Neural progenitor cell (in vitro differentiated cells): ENCODE measurements around the gene MYBPH. TPM values are rescaled to one million over a fixed set of nuclear protein-coding genes. Genes with fewer than 3 reads are reported as not detected.

ENCODE experiments used
- DNase-seq: peaks from one replicate; pipeline ENCODE4 v3.0.0-alpha.2; 2016; ENCODE audit warnings: low spot score
- H2AFZ ChIP-seq: fragments of 200-600 bp; sonication (generic); replicated peaks from 2 replicates; pipeline ENCODE4 v1.6.1; 2016; ENCODE audit warnings: antibody characterized with exemption
- H3F3A ChIP-seq: fragments of 200-600 bp; sonication (generic); 2 replicates; pipeline ENCODE4 v1.6.1; 2016; ENCODE audit warnings: antibody characterized with exemption, low read depth
- H3K27ac ChIP-seq: fragments of 200-600 bp; sonication (generic); 2 replicates; pipeline ENCODE4 v1.5.1; 2016; ENCODE audit warnings: mild to moderate bottlenecking
- H3K27me3 ChIP-seq: fragments of 200-600 bp; sonication (generic); 2 replicates; pipeline ENCODE4 v1.6.1; 2016; ENCODE audit warnings: mild to moderate bottlenecking, moderate library complexity
- H3K36me3 ChIP-seq: fragments of 200-600 bp; sonication (generic); 2 replicates; pipeline ENCODE4 v1.5.1; 2016
- H3K4me1 ChIP-seq: fragments of 200-600 bp; sonication (generic); 2 replicates; pipeline ENCODE4 v1.6.1; 2016; ENCODE audit warnings: mixed run types
- H3K4me2 ChIP-seq: fragments of 200-600 bp; sonication (generic); 2 replicates; pipeline ENCODE4 v1.6.1; 2016
- H3K4me3 ChIP-seq: fragments of 200-600 bp; sonication (generic); 2 replicates; pipeline ENCODE4 v1.5.1; 2016
- H3K79me2 ChIP-seq: fragments of 200-600 bp; sonication (generic); 2 replicates; pipeline ENCODE4 v1.6.1; 2016; ENCODE audit warnings: low read depth
- H3K9ac ChIP-seq: fragments of 200-600 bp; sonication (generic); 2 replicates; pipeline ENCODE4 v1.6.1; 2016
- H3K9me3 ChIP-seq: fragments of 200-600 bp; sonication (generic); 2 replicates; pipeline ENCODE4 v1.5.1; 2016; ENCODE audit warnings: low read depth
- H4K20me1 ChIP-seq: fragments of 200-600 bp; sonication (generic); 2 replicates; pipeline ENCODE4 v1.6.1; 2016; ENCODE audit warnings: low read depth
- H3K27ac Mint-ChIP-seq: 3 replicates; pipeline ENCODE4 v1.8.0; 2021; ENCODE audit warnings: mixed read lengths
- H3K27me3 Mint-ChIP-seq: 2 replicates; pipeline ENCODE4 v1.8.0; 2022; ENCODE audit warnings: low read depth, mild to moderate bottlenecking, inconsistent platforms, moderate library complexity, mixed read lengths; ENCODE audit not compliant: insufficient read depth
- H3K36me3 Mint-ChIP-seq: 3 replicates; pipeline ENCODE4 v1.8.0; 2021; ENCODE audit warnings: mixed read lengths
- H3K4me1 Mint-ChIP-seq: 3 replicates; pipeline ENCODE4 v1.8.0; 2021; ENCODE audit warnings: mixed read lengths
- H3K4me3 Mint-ChIP-seq: 3 replicates; pipeline ENCODE4 v1.8.0; 2021; ENCODE audit warnings: mild to moderate bottlenecking, moderate library complexity, mixed read lengths
- H3K9me3 Mint-ChIP-seq: 3 replicates; pipeline ENCODE4 v1.8.0; 2020; ENCODE audit warnings: mixed read lengths
- EZH2 ChIP-seq: fragments of 200-600 bp; sonication (generic); IDR thresholded peaks from 2 replicates; pipeline ENCODE4 v1.6.1; 2017; ENCODE audit warnings: antibody characterized with exemption, mild to moderate bottlenecking, moderate library complexity
- EZH2phosphoT487 ChIP-seq: fragments of 200-600 bp; sonication (generic); IDR thresholded peaks from 2 replicates; pipeline ENCODE4 v1.6.1; 2017; ENCODE audit warnings: antibody characterized with exemption
- total RNA-seq: library from RNA; depleted of rRNA; stranded (reverse); fragments of >200 nt; gene quantifications from 2 replicates; pipeline ENCODE4 v1.2.3, GENCODE V29; 2015; ENCODE audit warnings: low replicate concordance
- TF ChIP-seq, protein P1 (sequence below): fragments of 200-600 bp; sonication (generic); IDR thresholded peaks from 2 replicates; pipeline ENCODE4 v1.5.1; 2017; ENCODE audit warnings: antibody characterized with exemption, mild to moderate bottlenecking

The MYBPH gene
- total RNA-seq, 1 donor from 2014 or later, result not detected

DNA sequence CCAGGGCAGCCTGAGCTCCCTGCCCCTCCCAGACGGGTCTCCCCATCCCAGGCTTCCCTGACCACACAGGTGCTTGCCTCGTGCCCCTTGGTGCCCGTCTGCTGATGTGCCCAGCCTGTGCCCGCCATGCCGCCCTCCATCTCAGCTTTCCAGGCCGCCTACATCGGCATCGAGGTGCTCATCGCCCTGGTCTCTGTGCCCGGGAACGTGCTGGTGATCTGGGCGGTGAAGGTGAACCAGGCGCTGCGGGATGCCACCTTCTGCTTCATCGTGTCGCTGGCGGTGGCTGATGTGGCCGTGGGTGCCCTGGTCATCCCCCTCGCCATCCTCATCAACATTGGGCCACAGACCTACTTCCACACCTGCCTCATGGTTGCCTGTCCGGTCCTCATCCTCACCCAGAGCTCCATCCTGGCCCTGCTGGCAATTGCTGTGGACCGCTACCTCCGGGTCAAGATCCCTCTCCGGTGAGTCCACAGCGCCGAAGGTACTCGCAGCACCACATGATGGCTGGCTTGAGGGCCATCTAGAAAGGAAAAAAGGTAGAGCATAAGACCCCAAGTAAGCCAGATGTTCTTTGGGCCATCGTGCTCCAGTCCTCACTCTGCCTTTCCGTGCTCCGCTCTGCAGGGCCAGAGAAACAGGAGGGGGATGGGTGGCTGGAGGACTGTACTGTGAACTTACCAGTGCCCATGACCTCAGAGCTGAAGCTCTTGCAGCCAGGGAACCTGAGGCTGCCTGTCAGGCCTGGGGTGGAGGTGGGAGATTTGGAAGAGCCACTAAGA, 46.7 kb downstream of the MYBPH start:
- peaks cover 24% of the 10 kb centered on the region for H3K4me1 ChIP-seq
- no peak overlapping the region for H3K27ac ChIP-seq
- H3K4me3 ChIP-seq, result peak overlapping the region; percentile 39
- H3K9ac ChIP-seq, result no peak overlapping the region
- H3K36me3 ChIP-seq, result no peaks in the 10 kb centered on the region
- Mint-ChIP-seq H3K27ac (peak overlapping the region; percentile 57), H3K27me3 (peaks cover 14% of the 10 kb centered on the region), H3K4me1 (peaks cover 52% of the 10 kb centered on the region), H3K9me3 (no peaks in the 10 kb centered on the region), H3K36me3 (peaks cover 2% of the 10 kb centered on the region), H3K4me3 (peak overlapping the region; percentile 87)
- peak overlapping the region; percentile 48 for H2AFZ ChIP-seq
- peaks cover 9% of the 10 kb centered on the region for H3F3A ChIP-seq
- no peaks in the 10 kb centered on the region for H3K79me2 ChIP-seq
- TF ChIP-seq EZH2, result no peak
- no peak for TF ChIP-seq EZH2phosphoT487
- TF ChIP-seq, protein P1, sequence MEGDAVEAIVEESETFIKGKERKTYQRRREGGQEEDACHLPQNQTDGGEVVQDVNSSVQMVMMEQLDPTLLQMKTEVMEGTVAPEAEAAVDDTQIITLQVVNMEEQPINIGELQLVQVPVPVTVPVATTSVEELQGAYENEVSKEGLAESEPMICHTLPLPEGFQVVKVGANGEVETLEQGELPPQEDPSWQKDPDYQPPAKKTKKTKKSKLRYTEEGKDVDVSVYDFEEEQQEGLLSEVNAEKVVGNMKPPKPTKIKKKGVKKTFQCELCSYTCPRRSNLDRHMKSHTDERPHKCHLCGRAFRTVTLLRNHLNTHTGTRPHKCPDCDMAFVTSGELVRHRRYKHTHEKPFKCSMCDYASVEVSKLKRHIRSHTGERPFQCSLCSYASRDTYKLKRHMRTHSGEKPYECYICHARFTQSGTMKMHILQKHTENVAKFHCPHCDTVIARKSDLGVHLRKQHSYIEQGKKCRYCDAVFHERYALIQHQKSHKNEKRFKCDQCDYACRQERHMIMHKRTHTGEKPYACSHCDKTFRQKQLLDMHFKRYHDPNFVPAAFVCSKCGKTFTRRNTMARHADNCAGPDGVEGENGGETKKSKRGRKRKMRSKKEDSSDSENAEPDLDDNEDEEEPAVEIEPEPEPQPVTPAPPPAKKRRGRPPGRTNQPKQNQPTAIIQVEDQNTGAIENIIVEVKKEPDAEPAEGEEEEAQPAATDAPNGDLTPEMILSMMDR, result no peak
- H3K9me3 ChIP-seq, result no peaks in the 10 kb centered on the region
- no peak for DNase-seq
- peaks cover 36% of the 10 kb centered on the region for H3K27me3 ChIP-seq
- peak overlapping the region; percentile 81 for H3K4me2 ChIP-seq
- H4K20me1 ChIP-seq, result peaks cover 3% of the 10 kb centered on the region

DNA sequence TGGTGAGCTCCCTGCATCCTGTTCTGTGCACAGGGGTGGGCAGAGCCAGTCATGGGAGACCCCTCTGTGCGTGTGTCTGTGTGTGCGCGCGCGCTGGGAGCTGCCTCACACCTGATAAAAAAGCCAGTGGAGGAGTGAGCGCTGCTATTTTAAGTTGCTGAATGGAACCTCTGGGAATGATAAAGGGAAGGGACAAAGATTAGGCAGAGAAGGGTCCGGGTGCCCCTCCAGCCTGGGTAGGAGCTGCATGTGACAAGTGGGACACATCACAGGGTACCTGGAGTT, 47.3 kb downstream of the MYBPH start:
- Histone ChIP-seq H3K4me1 (peaks cover 20% of the 10 kb centered on the region), H3F3A (peaks cover 9% of the 10 kb centered on the region), H4K20me1 (peaks cover 3% of the 10 kb centered on the region), H3K36me3 (no peaks in the 10 kb centered on the region), H3K4me3 (peak overlapping the region; percentile 39), H3K27me3 (peaks cover 36% of the 10 kb centered on the region), H3K79me2 (no peaks in the 10 kb centered on the region), H3K9me3 (no peaks in the 10 kb centered on the region), H3K9ac (no peak overlapping the region), H3K4me2 (peak overlapping the region; percentile 81), H3K27ac (no peak overlapping the region), H2AFZ (peak overlapping the region; percentile 48)
- TF ChIP-seq EZH2 (no peak), EZH2phosphoT487 (no peak)
- TF ChIP-seq, protein P1, result no peak
- Mint-ChIP-seq H3K4me1 (peaks cover 50% of the 10 kb centered on the region), H3K27me3 (peaks cover 14% of the 10 kb centered on the region), H3K4me3 (peak overlapping the region; percentile 87), H3K27ac (no peak overlapping the region), H3K36me3 (peaks cover 2% of the 10 kb centered on the region), H3K9me3 (no peaks in the 10 kb centered on the region)
- no peak for DNase-seq

DNA sequence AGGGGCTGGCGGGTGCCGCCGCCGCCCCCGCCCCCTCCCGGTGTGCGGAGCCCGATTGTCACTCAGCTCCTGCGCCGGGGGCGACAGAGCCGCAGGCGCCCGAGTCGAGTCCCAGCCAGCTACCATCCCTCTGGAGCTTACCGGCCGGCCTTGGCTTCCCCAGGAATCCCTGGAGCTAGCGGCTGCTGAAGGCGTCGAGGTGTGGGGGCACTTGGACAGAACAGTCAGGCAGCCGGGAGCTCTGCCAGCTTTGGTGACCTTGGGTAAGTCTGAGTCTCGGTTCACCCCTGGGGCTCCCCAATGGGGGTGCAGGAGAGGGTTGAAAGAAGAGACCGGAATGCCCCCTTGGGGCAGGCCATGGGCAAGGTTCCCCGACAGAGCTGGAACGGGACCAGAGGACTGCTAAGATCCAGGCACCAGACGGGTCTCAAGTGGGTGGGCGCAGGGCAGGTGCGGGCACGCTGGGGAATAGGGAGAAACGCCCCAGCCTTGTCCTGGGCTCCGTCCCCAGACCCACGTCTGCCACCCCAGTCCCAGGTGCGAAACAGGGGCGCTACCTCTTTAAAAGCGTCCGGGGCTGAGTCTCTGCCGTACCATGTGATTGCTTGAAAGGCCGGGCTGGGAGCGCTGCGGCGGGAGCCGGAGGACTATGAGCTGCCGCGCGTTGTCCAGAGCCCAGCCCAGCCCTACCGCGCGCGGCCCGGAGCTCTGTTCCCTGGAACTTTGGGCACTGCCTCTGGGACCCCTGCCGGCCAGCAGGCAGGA, 47.8 kb downstream of the MYBPH start, which contains the start of gene ADORA1:
TSS of gene ADORA1 (plus strand) at position 61 of the 765 bp plus-strand sequence. CDS start 1,116 bp downstream, outside the sequence.
- H3K27ac Mint-ChIP-seq, result peak within 1 kb of the TSS; percentile 25
- TF ChIP-seq, protein P1, result peak; percentile 33
- TF ChIP-seq EZH2phosphoT487 (peak; percentile 36), EZH2 (peak; percentile 26)
- H3K4me1 Mint-ChIP-seq, result peaks cover 50% of the 10 kb centered on the region
- Histone ChIP-seq H3K4me1 (peaks cover 20% of the 10 kb centered on the region), H3K27ac (no peak within 1 kb of the TSS), H3F3A (peaks cover 9% of the 10 kb centered on the region), H3K4me3 (peak within 1 kb of the TSS; percentile 39), H3K27me3 (peaks cover 36% of the 10 kb centered on the region), H3K4me2 (peak within 1 kb of the TSS; percentile 81), H3K9me3 (no peaks in the 10 kb centered on the region), H4K20me1 (peaks cover 3% of the 10 kb centered on the region), H3K9ac (no peak within 1 kb of the TSS), H3K36me3 (no peaks in the 10 kb centered on the region), H2AFZ (peak within 1 kb of the TSS; percentile 48), H3K79me2 (no peaks in the 10 kb centered on the region)
- peaks cover 2% of the 10 kb centered on the region for H3K36me3 Mint-ChIP-seq
- peak within 1 kb of the TSS; percentile 87 for H3K4me3 Mint-ChIP-seq
- peaks cover 14% of the 10 kb centered on the region for H3K27me3 Mint-ChIP-seq
- H3K9me3 Mint-ChIP-seq, result no peaks in the 10 kb centered on the region
- DNase-seq, result peak; percentile 87
